DOHH2 (cell line): ENCODE results near the gene CREG2.

Experiments used
- H3F3A ChIP-seq: fragments of 200-600 bp; sonication (generic), shearing (Covaris generic); 2 replicates; pipeline ENCODE4 v1.6.0; 2016; ENCODE audit warnings: antibody characterized with exemption, mild to moderate bottlenecking; ENCODE audit not compliant: control insufficient read depth, insufficient read depth
- H3K27ac ChIP-seq: fragments of 200-600 bp; sonication (generic); 2 replicates; pipeline ENCODE4 v1.5.1; 2014; ENCODE audit warnings: low read depth, mild to moderate bottlenecking, low read length, moderate library complexity
- H3K27me3 ChIP-seq: fragments of 200-600 bp; sonication (generic); 2 replicates; pipeline ENCODE4 v1.6.1; 2014; ENCODE audit warnings: mild to moderate bottlenecking, low read length, mixed read lengths; ENCODE audit not compliant: control insufficient read depth
- H3K36me3 ChIP-seq: fragments of 200-600 bp; sonication (generic); 2 replicates; pipeline ENCODE4 v1.6.1; 2014; ENCODE audit warnings: mild to moderate bottlenecking, low read length, moderate library complexity, mixed read lengths; ENCODE audit not compliant: control insufficient read depth
- H3K4me1 ChIP-seq: fragments of 200-600 bp; sonication (generic); 2 replicates; pipeline ENCODE4 v1.6.1; 2014; ENCODE audit warnings: mild to moderate bottlenecking, low read length, mixed read lengths; ENCODE audit not compliant: control insufficient read depth
- H3K4me2 ChIP-seq: fragments of 200-600 bp; sonication (generic); 2 replicates; pipeline ENCODE4 v1.6.0; 2014; ENCODE audit warnings: mild to moderate bottlenecking, low read length, moderate library complexity
- H3K4me3 ChIP-seq: fragments of 200-600 bp; sonication (generic); 2 replicates; pipeline ENCODE4 v1.5.1; 2014; ENCODE audit warnings: mild to moderate bottlenecking, low read length, mixed read lengths
- H3K79me2 ChIP-seq: fragments of 200-600 bp; sonication (generic); 2 replicates; pipeline ENCODE4 v1.6.1; 2014; ENCODE audit warnings: mild to moderate bottlenecking, low read length, mixed read lengths; ENCODE audit not compliant: control insufficient read depth
- H3K9me2 ChIP-seq: fragments of 200-600 bp; sonication (generic); replicated peaks from 2 replicates; pipeline ENCODE4 v1.6.1; 2014; ENCODE audit warnings: mild to moderate bottlenecking, low read length, mixed read lengths; ENCODE audit not compliant: control insufficient read depth
- H3K9me3 ChIP-seq: fragments of 200-600 bp; sonication (generic); 2 replicates; pipeline ENCODE4 v1.6.1; 2014; ENCODE audit warnings: antibody characterized with exemption, low read length, mixed read lengths; ENCODE audit not compliant: control insufficient read depth, insufficient read depth
- H4K20me1 ChIP-seq: fragments of 200-600 bp; sonication (generic); 2 replicates; pipeline ENCODE4 v1.6.0; 2014; ENCODE audit warnings: low read depth, mild to moderate bottlenecking, antibody characterized with exemption, low read length, moderate library complexity; ENCODE audit not compliant: control insufficient read depth, insufficient read depth
- EZH2phosphoT487 ChIP-seq: fragments of 200-600 bp; sonication (generic); IDR thresholded peaks from 2 replicates; pipeline ENCODE4 v1.6.1; 2017; ENCODE audit warnings: borderline replicate concordance, mild to moderate bottlenecking, antibody characterized with exemption, low read length, moderate library complexity, mixed read lengths
- TF ChIP-seq, protein P1 (sequence below): fragments of 200-600 bp; sonication (generic); IDR thresholded peaks from one replicate; pipeline ENCODE4 v1.5.1; 2014; ENCODE audit warnings: antibody characterized with exemption, mild to moderate bottlenecking, low read depth, low read length; ENCODE audit not compliant: poor library complexity, severe bottlenecking

The CREG2 gene, protein sequence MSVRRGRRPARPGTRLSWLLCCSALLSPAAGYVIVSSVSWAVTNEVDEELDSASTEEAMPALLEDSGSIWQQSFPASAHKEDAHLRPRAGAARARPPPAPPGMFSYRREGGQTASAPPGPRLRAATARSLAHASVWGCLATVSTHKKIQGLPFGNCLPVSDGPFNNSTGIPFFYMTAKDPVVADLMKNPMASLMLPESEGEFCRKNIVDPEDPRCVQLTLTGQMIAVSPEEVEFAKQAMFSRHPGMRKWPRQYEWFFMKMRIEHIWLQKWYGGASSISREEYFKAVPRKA

DNA sequence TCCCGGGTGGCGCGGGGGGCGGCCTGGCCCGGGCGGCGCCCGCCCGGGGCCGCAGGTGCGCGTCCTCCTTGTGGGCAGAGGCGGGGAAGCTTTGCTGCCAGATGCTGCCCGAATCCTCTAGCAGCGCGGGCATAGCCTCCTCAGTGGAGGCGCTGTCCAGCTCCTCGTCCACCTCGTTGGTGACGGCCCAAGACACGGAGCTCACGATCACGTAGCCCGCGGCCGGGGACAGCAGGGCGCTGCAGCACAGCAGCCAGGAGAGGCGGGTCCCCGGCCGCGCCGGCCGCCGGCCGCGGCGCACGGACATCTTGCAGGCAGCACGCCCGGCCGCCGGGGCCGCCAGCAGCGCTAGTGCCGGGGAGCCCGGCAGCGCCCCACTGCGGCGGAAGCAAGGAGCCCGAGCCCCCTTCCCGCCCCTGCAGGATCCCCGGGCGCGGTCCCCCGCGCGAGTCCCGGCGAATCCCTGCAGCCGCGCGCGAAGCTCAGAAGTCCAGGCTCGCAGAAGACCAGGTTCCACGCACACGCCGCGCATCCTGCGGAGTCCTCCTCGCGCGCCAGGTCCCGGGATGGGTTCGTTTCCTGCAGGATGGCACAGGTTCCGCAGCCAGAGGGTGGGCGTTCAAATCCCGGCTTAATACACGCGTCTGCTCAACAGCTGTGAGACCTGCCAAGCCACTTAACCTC lies at the start of gene CREG2:
Gene CREG2 (minus strand): TSS at position 353 of the 684 bp plus-strand sequence. CDS start 46 bp downstream, at position 307.
- Histone ChIP-seq H3K4me1 (no peaks in the 10 kb centered on the region), H3K4me3 (no peak within 1 kb of the TSS), H3K4me2 (no peak within 1 kb of the TSS), H3K9me3 (no peaks in the 10 kb centered on the region), H4K20me1 (no peaks in the 10 kb centered on the region), H3K79me2 (no peaks in the 10 kb centered on the region), H3K27ac (no peak within 1 kb of the TSS), H3F3A (no peaks in the 10 kb centered on the region), H3K27me3 (0 out of 2 replicates have a peak, but pooled peaks cover 2% of the 10 kb centered on the region), H3K36me3 (no peaks in the 10 kb centered on the region), H3K9me2 (no peaks in the 10 kb centered on the region)
- no peak for TF ChIP-seq EZH2phosphoT487
- TF ChIP-seq, protein P1, sequence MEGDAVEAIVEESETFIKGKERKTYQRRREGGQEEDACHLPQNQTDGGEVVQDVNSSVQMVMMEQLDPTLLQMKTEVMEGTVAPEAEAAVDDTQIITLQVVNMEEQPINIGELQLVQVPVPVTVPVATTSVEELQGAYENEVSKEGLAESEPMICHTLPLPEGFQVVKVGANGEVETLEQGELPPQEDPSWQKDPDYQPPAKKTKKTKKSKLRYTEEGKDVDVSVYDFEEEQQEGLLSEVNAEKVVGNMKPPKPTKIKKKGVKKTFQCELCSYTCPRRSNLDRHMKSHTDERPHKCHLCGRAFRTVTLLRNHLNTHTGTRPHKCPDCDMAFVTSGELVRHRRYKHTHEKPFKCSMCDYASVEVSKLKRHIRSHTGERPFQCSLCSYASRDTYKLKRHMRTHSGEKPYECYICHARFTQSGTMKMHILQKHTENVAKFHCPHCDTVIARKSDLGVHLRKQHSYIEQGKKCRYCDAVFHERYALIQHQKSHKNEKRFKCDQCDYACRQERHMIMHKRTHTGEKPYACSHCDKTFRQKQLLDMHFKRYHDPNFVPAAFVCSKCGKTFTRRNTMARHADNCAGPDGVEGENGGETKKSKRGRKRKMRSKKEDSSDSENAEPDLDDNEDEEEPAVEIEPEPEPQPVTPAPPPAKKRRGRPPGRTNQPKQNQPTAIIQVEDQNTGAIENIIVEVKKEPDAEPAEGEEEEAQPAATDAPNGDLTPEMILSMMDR, result no peak

DNA sequence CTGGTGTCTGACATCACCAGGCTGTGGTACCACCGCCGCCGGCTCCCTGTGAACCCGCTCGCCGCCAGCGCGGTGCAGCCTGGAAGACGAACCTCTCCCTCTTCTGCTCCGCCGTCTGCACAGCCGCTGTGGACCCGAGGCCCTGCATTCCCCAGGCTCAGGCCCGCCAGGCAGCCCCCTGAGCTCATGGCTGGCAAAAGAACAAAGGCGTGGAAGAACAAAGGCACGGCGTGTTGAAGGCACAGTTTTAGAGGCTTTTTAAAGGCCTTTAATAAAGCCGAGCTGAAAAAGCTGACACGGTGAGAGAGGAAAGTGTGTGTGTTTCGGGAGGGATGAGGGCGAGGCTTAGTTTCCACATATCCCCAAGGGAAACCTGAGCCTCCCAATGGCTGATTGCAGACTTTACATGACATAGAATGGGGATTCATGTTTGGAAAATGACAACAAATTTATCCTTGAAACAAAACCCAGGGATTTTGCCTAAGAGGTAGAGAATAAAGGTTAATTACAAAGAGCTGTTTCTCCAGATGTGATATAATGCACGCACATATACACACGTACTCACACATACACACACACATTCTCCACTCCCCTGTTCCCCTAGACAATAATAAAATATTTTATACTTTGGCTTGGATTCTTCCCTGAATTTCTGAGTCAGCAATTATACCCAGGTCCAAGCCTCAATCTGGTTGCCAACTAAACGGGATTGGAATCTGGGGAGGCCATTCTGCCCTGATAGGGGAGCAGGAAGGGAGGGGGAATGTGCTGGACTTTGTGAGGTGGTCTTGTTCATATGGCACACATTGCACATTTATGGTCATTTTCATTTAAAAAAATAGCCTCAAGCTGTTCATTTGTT lies 47.9 kb upstream of the CREG2 start:
- Histone ChIP-seq H3K9me2 (no peaks in the 10 kb centered on the region), H3K27me3 (peaks cover 7% of the 10 kb centered on the region), H3K4me1 (no peaks in the 10 kb centered on the region), H3K4me2 (no peak overlapping the region), H3K79me2 (no peaks in the 10 kb centered on the region), H3F3A (no peaks in the 10 kb centered on the region), H3K36me3 (no peaks in the 10 kb centered on the region), H4K20me1 (no peaks in the 10 kb centered on the region), H3K4me3 (no peak overlapping the region), H3K27ac (no peak overlapping the region), H3K9me3 (no peaks in the 10 kb centered on the region)
- TF ChIP-seq, protein P1, result no peak
- no peak for TF ChIP-seq EZH2phosphoT487

DNA sequence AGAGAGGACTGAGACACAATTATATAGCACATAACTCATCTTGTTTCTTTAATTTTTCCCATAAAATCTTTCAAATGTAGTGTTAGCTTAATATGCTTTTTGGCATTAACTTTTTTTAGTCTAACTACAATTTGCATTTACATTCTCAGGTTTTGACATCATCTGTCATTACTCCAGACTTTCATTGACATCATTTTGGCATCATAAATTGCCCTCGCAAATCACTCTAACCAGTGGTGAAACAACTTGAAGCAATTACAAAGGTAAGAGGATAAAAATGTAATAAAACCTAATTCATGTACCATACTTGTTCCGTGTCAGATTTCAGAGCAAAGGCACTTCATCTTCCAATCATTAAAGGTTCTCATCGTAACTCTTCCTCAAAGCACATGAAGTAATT lies 46.2 kb upstream of the CREG2 start:
- TF ChIP-seq, protein P1, result no peak
- no peak for TF ChIP-seq EZH2phosphoT487
- Histone ChIP-seq H3K79me2 (no peaks in the 10 kb centered on the region), H4K20me1 (no peaks in the 10 kb centered on the region), H3K9me2 (no peaks in the 10 kb centered on the region), H3K27ac (no peak overlapping the region), H3K9me3 (no peaks in the 10 kb centered on the region), H3K4me1 (no peaks in the 10 kb centered on the region), H3F3A (no peaks in the 10 kb centered on the region), H3K27me3 (peaks cover 7% of the 10 kb centered on the region), H3K36me3 (no peaks in the 10 kb centered on the region), H3K4me2 (no peak overlapping the region), H3K4me3 (no peak overlapping the region)
